ENCODE results near the gene PYROXD2. TPM values are rescaled to one million over a fixed set of nuclear protein-coding genes. Genes with fewer than 3 reads are reported as not detected.

The PYROXD2 gene
- total RNA-seq, 1 experiment from 2014 or later: 2.3 TPM

- in situ Hi-C loops (cut with HindIII; ENCODE audit: low pct_unique_long_range_greater_than_20kb, low sequenced_read_pairs): no loop called here
- CTCF ChIA-PET: no interaction called here
- POLR2A ChIA-PET: no interaction called here
- DNase-seq (ENCODE audit: low read depth, low spot score) (no peak), ATAC-seq (no peak)
- no peak overlapping the region for H3K4me3 ChIP-seq (ENCODE audit: low read depth in 2 of 2, low read length in 2 of 2)
- TF ChIP-seq CTCF (IDR thresholded peaks at IDR 0.05) (no peak), SIN3A (IDR thresholded peaks at IDR 0.05; ENCODE audit: borderline replicate concordance, insufficient read depth, low read depth, low read length) (no peak), TCF7L2 (IDR thresholded peaks at IDR 0.05; ENCODE audit: low read depth, low read length) (no peak), POLR2AphosphoS5 (IDR thresholded peaks at IDR 0.05; ENCODE audit: low read depth, low read length) (no peak)
- TF ChIP-seq, protein P1, sequence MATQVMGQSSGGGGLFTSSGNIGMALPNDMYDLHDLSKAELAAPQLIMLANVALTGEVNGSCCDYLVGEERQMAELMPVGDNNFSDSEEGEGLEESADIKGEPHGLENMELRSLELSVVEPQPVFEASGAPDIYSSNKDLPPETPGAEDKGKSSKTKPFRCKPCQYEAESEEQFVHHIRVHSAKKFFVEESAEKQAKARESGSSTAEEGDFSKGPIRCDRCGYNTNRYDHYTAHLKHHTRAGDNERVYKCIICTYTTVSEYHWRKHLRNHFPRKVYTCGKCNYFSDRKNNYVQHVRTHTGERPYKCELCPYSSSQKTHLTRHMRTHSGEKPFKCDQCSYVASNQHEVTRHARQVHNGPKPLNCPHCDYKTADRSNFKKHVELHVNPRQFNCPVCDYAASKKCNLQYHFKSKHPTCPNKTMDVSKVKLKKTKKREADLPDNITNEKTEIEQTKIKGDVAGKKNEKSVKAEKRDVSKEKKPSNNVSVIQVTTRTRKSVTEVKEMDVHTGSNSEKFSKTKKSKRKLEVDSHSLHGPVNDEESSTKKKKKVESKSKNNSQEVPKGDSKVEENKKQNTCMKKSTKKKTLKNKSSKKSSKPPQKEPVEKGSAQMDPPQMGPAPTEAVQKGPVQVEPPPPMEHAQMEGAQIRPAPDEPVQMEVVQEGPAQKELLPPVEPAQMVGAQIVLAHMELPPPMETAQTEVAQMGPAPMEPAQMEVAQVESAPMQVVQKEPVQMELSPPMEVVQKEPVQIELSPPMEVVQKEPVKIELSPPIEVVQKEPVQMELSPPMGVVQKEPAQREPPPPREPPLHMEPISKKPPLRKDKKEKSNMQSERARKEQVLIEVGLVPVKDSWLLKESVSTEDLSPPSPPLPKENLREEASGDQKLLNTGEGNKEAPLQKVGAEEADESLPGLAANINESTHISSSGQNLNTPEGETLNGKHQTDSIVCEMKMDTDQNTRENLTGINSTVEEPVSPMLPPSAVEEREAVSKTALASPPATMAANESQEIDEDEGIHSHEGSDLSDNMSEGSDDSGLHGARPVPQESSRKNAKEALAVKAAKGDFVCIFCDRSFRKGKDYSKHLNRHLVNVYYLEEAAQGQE (IDR thresholded peaks at IDR 0.05; ENCODE audit: insufficient read depth in 1 of 2, low read depth in 2 of 2, low read length in 1 of 2): no peak
- peaks cover 18% of the 10 kb centered on the region for H3K36me3 ChIP-seq (ENCODE audit: control insufficient read depth, insufficient read depth, low read length)
- H3K27ac ChIP-seq (ENCODE audit: low read length): no peak overlapping the region
- intact Hi-C loops (cut with micrococcal nuclease; ENCODE audit: unreplicated experiment): no loop called here
- H3K9me3 ChIP-seq (ENCODE audit: control insufficient read depth, insufficient read depth, low read depth, low read length): no peaks in the 10 kb centered on the region
- H3K27me3 ChIP-seq (ENCODE audit: control insufficient read depth, insufficient read depth, low read length): no peaks in the 10 kb centered on the region
- no peaks in the 10 kb centered on the region for H3K4me1 ChIP-seq (ENCODE audit: control insufficient read depth, insufficient read depth, low read length)
- BruUV-seq (replicated peaks): no TSS peak
Observed at GRCh38 chr10:98435178-98435577, 20.2 kb upstream of the PYROXD2 start.

GRCh38 chr10:98433881-98434732 is 19.1 kb upstream of the PYROXD2 start:
- Histone ChIP-seq H3K36me3 (ENCODE audit: control insufficient read depth, insufficient read depth, low read length) (peaks cover 20% of the 10 kb centered on the region), H3K9me3 (ENCODE audit: control insufficient read depth, insufficient read depth, low read depth, low read length) (no peaks in the 10 kb centered on the region), H3K27me3 (ENCODE audit: control insufficient read depth, insufficient read depth, low read length) (no peaks in the 10 kb centered on the region), H3K4me1 (ENCODE audit: control insufficient read depth, insufficient read depth, low read length) (no peaks in the 10 kb centered on the region), H3K27ac (ENCODE audit: low read length) (no peak overlapping the region), H3K4me3 (ENCODE audit: low read depth in 2 of 2, low read length in 2 of 2) (no peak overlapping the region)
- no peak for DNase-seq (ENCODE audit: low read depth, low spot score)
- ChIA-PET POLR2A (no interaction called here), CTCF (no interaction called here)
- in situ Hi-C loops (cut with HindIII; ENCODE audit: low pct_unique_long_range_greater_than_20kb, low sequenced_read_pairs) (no loop called here), intact Hi-C loops (cut with micrococcal nuclease; ENCODE audit: unreplicated experiment) (no loop called here)
- BruUV-seq (replicated peaks): no TSS peak
- peak; percentile 54; the same call in 1 of the 2 replicates for ATAC-seq
- TF ChIP-seq POLR2AphosphoS5 (IDR thresholded peaks at IDR 0.05; ENCODE audit: low read depth, low read length): no peak
- TF ChIP-seq CTCF (IDR thresholded peaks at IDR 0.05): no peak
- no peak for TF ChIP-seq SIN3A (IDR thresholded peaks at IDR 0.05; ENCODE audit: borderline replicate concordance, insufficient read depth, low read depth, low read length)
- no peak for TF ChIP-seq TCF7L2 (IDR thresholded peaks at IDR 0.05; ENCODE audit: low read depth, low read length)
